Mucosa of descending colon (tissue), 3 donors: ENCODE measurements around the gene OR51E2. TPM values are rescaled to one million over a fixed set of nuclear protein-coding genes. Genes with fewer than 3 reads are reported as not detected.

Experiments used
- ATAC-seq: fragments of 200-7000 bp; cut with Tn5 transposase; one replicate; pipeline ENCODE4 v1.9.1; 2020; ENCODE audit warnings: mild to moderate bottlenecking, moderate library complexity
- DNase-seq, 3 donors: peaks; one replicate each; pipeline ENCODE4 v3.0.0-alpha.2; 2020
- H3K36me3 ChIP-seq: fragments of 200-600 bp; one replicate; pipeline ENCODE4 v1.8.0; 2021; ENCODE audit warnings: low read depth, mild to moderate bottlenecking
- H3K4me1 ChIP-seq: fragments of 200-600 bp; one replicate; pipeline ENCODE4 v1.8.0; 2021; ENCODE audit warnings: low read depth, mild to moderate bottlenecking
- H3K4me3 ChIP-seq: fragments of 200-600 bp; one replicate; pipeline ENCODE4 v1.8.0; 2021; ENCODE audit warnings: mild to moderate bottlenecking
- H3K9me3 ChIP-seq: fragments of 200-600 bp; one replicate; pipeline ENCODE4 v1.8.0; 2021; ENCODE audit warnings: mild to moderate bottlenecking
- intact Hi-C, 2 donors: fragments of 100-400 bp; cut with DNase I in 1 of 2; cut with micrococcal nuclease in 1 of 2; formaldehyde crosslinking; loops; one replicate each; pipeline versions ENCODE4 v1.11.0 to v1.11.1; 2022; cut with DNase I, micrococcal nuclease
- total RNA-seq, 3 donors: library from RNA; stranded (reverse); fragmentation: NEBNext Ultra II Directional in 2 of 3; extraction: Animal tissue kit (Norgen Biotek cat#: 25700) in 2 of 3; gene quantifications; one replicate each; pipeline versions ENCODE4 v1.2.1 to v1.2.4, GENCODE V29; 2021 to 2023
- TF ChIP-seq, protein P1 (sequence below): fragments of 200-600 bp; IDR thresholded peaks from one replicate; pipeline ENCODE4 v1.8.0; 2022; ENCODE audit warnings: antibody characterized with exemption, mild to moderate bottlenecking
- donor health status: DM: no; HTN: no; CAD: no; lungs with moderate emphysema.
- donor health status: DM: no; HTN: no; CAD: no.
- donor health status: DM: no; HTN: yes; CAD: no.

Gene OR51E2
- total RNA-seq, 3 donors from 2014 or later, result 0.46 to 11.0 (median 1.0) TPM

DNA sequence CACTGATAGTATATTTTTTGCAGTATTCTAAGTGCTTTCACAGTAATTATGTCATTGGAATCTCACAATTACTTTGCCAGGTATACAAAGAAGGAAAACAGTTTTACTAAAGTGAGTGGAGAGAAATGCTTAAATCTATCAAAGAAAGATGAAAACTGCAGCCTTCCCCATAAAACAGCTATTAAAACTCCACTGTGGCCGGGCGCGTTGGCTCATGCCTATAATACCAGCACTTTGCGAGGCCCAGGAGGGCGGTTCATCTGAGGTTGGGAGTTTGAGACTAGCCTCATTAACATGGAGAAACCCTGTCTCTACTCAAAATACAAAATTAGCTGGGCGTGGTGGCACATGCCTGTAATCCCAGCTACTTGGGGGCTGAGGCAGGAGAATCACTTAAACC lies 34.8 kb downstream of the OR51E2 start:
- intact Hi-C loops, result no loop called here

DNA sequence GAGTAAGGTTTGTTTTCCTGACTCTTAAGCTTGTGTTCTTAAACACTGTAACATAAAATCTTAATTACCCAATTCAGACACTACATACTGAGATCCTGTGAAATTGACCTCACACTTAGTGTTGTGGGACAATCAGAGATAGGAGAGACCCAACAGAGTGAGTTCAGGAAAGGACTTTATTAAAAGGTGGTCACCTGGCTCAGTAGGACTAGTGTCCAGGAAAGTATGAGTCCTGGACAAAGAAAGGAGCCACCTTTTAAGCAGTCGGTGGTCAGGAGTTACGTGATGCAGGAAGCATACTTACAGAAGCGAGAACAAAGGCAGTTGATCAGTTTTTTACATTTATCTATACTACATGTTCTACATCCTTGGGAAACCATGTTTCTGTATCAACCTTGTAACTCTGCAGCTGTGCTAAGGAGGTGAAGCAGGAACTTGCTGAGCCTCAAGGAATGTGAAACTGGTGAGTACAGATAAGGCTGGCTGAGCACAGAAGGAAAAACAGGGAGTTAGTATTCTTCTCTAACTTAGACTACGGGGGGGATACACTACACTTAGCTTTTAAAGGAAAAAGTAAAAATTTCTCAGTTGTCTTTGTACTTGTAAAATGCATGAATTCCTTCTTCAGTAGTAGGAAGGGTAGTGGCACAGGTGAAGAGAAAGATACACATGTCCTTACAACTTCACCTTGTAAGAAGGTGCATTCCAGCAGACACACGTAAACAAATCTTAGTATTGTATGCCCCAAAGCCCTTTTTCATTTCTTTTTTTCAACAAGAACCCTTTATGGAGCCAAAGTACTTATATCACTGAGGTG lies 38.8 kb downstream of the OR51E2 start:
- ATAC-seq, result no peak

More for the DNA sequence above, 34.8 kb downstream of the OR51E2 start:
- H3K4me3 ChIP-seq, result no peak overlapping the region
- no peaks in the 10 kb centered on the region for H3K36me3 ChIP-seq
- DNase-seq, result no peak
- no peaks in the 10 kb centered on the region for H3K9me3 ChIP-seq
- no peak for ATAC-seq
- no peaks in the 10 kb centered on the region for H3K4me1 ChIP-seq
- TF ChIP-seq, protein P1, sequence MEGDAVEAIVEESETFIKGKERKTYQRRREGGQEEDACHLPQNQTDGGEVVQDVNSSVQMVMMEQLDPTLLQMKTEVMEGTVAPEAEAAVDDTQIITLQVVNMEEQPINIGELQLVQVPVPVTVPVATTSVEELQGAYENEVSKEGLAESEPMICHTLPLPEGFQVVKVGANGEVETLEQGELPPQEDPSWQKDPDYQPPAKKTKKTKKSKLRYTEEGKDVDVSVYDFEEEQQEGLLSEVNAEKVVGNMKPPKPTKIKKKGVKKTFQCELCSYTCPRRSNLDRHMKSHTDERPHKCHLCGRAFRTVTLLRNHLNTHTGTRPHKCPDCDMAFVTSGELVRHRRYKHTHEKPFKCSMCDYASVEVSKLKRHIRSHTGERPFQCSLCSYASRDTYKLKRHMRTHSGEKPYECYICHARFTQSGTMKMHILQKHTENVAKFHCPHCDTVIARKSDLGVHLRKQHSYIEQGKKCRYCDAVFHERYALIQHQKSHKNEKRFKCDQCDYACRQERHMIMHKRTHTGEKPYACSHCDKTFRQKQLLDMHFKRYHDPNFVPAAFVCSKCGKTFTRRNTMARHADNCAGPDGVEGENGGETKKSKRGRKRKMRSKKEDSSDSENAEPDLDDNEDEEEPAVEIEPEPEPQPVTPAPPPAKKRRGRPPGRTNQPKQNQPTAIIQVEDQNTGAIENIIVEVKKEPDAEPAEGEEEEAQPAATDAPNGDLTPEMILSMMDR, result no peak

DNA sequence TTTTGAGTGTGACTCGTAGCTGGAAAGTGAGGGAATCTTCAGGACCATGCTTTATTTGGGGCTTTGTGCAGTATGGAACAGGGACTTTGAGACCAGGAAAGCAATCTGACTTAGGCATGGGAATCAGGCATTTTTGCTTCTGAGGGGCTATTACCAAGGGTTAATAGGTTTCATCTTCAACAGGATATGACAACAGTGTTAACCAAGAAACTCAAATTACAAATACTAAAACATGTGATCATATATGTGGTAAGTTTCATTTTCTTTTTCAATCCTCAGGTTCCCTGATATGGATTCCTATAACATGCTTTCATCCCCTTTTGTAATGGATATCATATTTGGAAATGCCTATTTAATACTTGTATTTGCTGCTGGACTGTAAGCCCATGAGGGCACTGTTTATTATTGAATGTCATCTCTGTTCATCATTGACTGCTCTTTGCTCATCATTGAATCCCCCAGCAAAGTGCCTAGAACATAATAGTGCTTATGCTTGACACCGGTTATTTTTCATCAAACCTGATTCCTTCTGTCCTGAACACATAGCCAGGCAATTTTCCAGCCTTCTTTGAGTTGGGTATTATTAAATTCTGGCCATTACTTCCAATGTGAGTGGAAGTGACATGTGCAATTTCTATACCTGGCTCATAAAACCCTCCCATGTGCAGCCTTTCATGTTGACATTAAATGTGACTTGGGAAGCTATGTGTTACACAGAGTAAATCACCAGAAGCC lies 42.9 kb downstream of the OR51E2 start:
- no peak for ATAC-seq
- H3K9me3 ChIP-seq, result no peaks in the 10 kb centered on the region
- H3K4me1 ChIP-seq, result no peaks in the 10 kb centered on the region
- intact Hi-C loops, result no loop called here
- no peak for DNase-seq
- TF ChIP-seq, protein P1, result no peak
- no peak overlapping the region for H3K4me3 ChIP-seq
- H3K36me3 ChIP-seq, result no peaks in the 10 kb centered on the region

More for the DNA sequence above, 38.8 kb downstream of the OR51E2 start:
- Histone ChIP-seq H3K36me3 (no peaks in the 10 kb centered on the region), H3K4me1 (no peaks in the 10 kb centered on the region), H3K9me3 (no peaks in the 10 kb centered on the region), H3K4me3 (no peak overlapping the region)
- intact Hi-C loops, result no loop called here
- no peak for DNase-seq
- TF ChIP-seq, protein P1, result no peak

DNA sequence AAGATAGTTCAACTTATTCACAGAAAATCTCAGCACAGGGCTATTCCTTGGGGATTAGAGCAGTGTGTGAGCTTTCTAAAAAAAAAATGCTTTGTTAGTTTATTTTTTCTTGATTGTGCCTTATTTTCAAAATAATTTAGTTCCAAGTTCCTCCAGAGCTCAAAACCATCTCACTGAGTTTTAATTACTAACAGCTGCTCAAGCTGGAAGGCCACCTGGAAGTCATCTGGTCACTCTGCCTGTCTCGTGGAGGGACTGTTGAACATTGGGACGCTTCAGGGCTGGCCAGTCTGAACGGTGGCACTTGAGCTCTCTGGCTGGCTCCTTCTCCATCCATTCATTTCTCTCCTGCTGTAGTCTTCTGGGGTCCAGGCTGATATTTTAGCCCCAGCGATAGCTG lies 49.9 kb downstream of the OR51E2 start:
- TF ChIP-seq, protein P1, result no peak
- ATAC-seq, result no peak
- no peak for DNase-seq
- Histone ChIP-seq H3K9me3 (no peaks in the 10 kb centered on the region), H3K36me3 (no peaks in the 10 kb centered on the region), H3K4me1 (no peaks in the 10 kb centered on the region), H3K4me3 (no peak overlapping the region)
- intact Hi-C loops, result no loop called here

DNA sequence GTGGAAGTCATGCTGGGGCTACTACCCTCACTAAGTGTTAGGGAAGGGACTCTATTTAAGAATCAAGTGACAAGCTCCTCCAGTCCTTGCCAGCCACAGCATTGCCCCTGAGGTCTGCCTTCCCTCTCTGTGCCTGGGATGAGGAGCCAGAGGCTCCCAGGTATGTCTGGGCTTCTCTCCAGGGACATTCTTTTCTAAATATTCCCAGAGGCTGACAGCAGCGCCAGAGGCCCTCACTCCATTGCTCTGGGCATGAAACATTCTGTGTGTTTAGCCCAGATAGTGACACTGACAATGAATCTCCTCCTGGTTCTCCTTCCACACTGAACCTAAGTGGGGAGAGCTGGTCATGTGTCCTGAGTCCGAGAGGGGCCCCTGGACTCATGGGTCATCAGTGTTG lies 51.7 kb downstream of the OR51E2 start:
- no peak overlapping the region for H3K4me3 ChIP-seq
- H3K4me1 ChIP-seq, result no peaks in the 10 kb centered on the region
- ATAC-seq (no peak), DNase-seq (no peak)
- H3K36me3 ChIP-seq, result no peaks in the 10 kb centered on the region
- TF ChIP-seq, protein P1, result no peak
- H3K9me3 ChIP-seq, result no peaks in the 10 kb centered on the region
- intact Hi-C loops, result no loop called here
